PC-3 (cell line): ENCODE data around the gene ZC3H11A.

Experiments used
- EZH2 ChIP-seq: fragments of 300-600 bp; sonication (generic); IDR thresholded peaks from one replicate; pipeline ENCODE4 v1.6.1; 2017; ENCODE audit warnings: antibody characterized with exemption, mild to moderate bottlenecking, low read length; ENCODE audit not compliant: unreplicated experiment
- EZH2phosphoT487 ChIP-seq: fragments of 300-600 bp; sonication (generic); IDR thresholded peaks from 2 replicates; pipeline ENCODE4 v1.6.1; 2018; ENCODE audit warnings: mild to moderate bottlenecking, antibody characterized with exemption, low read length, borderline replicate concordance
- TF ChIP-seq, protein P1 (sequence below): fragments of 300-600 bp; sonication (generic); conservative IDR thresholded peaks from 2 replicates; pipeline ENCODE4 v1.5.1; 2017; ENCODE audit warnings: antibody characterized with exemption, low read depth, mild to moderate bottlenecking, low read length

DNA sequence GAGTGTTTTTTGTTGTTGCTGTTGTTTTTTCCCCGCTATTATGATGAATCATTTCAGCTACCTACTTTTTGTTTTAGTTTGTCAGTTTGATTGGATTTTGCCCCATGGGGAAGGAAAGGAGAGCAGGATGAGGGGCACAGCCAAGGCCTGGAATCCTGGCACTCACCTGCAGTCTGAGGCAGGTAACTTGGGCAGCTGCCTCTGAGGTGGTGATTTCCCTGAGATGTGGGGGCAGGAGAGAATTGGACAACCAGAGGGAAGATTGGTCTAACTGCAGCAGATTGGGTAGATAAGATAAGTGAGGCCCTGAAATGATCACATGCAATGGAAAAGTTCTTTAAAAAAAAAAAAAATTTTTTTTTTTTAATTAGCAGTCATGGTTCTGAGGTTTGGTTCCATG is 31.9 kb upstream of the ZC3H11A start:
- TF ChIP-seq, protein P1, sequence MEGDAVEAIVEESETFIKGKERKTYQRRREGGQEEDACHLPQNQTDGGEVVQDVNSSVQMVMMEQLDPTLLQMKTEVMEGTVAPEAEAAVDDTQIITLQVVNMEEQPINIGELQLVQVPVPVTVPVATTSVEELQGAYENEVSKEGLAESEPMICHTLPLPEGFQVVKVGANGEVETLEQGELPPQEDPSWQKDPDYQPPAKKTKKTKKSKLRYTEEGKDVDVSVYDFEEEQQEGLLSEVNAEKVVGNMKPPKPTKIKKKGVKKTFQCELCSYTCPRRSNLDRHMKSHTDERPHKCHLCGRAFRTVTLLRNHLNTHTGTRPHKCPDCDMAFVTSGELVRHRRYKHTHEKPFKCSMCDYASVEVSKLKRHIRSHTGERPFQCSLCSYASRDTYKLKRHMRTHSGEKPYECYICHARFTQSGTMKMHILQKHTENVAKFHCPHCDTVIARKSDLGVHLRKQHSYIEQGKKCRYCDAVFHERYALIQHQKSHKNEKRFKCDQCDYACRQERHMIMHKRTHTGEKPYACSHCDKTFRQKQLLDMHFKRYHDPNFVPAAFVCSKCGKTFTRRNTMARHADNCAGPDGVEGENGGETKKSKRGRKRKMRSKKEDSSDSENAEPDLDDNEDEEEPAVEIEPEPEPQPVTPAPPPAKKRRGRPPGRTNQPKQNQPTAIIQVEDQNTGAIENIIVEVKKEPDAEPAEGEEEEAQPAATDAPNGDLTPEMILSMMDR = no peak
- no peak for TF ChIP-seq EZH2
- TF ChIP-seq EZH2phosphoT487 = no peak
